Measurements from ENCODE around the gene SPATA22. TPM values are rescaled to one million over a fixed set of nuclear protein-coding genes. Genes with fewer than 3 reads are reported as not detected.
"Not testable (repeated sequence)": the region's sequence is repeated elsewhere in the genome, so short reads cannot be mapped to it uniquely, and the experiment has no call there.

SPATA22 gene
- total RNA-seq, 4 donors from 2014 or later: 0.40 to 0.67 TPM; not detected in 2

DNA sequence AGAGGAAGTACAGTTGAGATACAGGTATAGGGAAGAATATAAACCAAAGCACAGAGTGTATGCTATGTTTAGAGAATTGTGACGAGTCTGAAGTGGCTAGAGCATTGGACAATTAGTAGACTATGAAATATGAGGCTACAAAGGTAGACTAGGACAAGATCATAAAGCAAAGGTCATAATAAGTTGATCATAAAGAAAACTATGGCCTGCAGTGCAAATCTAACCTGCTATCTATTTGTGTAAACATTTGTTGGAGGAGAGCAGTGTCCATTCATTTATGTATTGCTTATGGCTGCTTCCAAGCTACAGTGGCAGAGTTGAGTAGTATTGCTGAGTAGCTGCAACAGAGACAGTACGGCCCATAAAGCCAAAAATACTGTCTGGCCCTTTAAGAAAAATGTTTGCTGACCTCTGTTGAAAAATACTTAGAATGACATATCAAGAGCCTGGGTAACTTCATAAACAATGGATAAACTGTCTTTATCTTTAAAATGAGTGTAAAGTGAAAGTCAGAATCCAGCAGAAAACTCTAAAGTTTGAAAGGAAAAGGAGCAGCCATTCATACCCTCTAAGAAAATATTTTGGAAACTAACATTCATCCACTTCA lies 23.5 kb downstream of the SPATA22 start:
- Histone ChIP-seq H3K4me1 (no peaks in the 10 kb centered on the region), H3K4me3 (replicated peaks in 1 of 3) (no peak overlapping the region), H3K36me3 (no peaks in the 10 kb centered on the region), H3K27me3 (no peaks in the 10 kb centered on the region), H3K9me3 (no peaks in the 10 kb centered on the region), H3K27ac (no peak overlapping the region)
- DNase-seq: no peak
- TF ChIP-seq, protein P1, sequence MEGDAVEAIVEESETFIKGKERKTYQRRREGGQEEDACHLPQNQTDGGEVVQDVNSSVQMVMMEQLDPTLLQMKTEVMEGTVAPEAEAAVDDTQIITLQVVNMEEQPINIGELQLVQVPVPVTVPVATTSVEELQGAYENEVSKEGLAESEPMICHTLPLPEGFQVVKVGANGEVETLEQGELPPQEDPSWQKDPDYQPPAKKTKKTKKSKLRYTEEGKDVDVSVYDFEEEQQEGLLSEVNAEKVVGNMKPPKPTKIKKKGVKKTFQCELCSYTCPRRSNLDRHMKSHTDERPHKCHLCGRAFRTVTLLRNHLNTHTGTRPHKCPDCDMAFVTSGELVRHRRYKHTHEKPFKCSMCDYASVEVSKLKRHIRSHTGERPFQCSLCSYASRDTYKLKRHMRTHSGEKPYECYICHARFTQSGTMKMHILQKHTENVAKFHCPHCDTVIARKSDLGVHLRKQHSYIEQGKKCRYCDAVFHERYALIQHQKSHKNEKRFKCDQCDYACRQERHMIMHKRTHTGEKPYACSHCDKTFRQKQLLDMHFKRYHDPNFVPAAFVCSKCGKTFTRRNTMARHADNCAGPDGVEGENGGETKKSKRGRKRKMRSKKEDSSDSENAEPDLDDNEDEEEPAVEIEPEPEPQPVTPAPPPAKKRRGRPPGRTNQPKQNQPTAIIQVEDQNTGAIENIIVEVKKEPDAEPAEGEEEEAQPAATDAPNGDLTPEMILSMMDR (IDR thresholded peaks at IDR 0.05): no peak
- no peak for TF ChIP-seq POLR2A (IDR thresholded peaks at IDR 0.05)
- intact Hi-C loops (cut with DNase I): no loop called here
- 48 to 53% methylated on average over 2 of the region's 2 CpGs for WGBS, 2 donors

DNA sequence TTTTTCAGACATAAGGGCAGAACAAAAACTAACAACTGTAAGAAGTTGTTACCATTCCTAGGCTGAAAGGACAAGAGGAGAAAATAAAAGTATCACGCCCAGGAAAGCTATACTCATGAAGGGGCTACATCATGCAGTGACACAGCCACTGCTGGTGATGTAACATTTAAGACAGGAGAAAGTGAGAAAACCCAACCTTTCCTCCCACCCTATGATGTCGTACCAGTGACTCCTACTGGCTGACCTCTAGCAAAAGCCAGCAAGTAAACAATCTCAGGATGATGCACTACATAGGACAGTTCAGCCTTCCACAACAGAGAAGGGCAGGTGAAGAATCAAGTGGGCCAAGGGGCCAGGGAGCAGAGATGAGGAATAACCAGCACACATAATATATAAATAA lies 24.0 kb downstream of the SPATA22 start:
- Histone ChIP-seq H3K9me3 (no peaks in the 10 kb centered on the region), H3K27ac (no peak overlapping the region), H3K4me1 (no peaks in the 10 kb centered on the region), H3K27me3 (no peaks in the 10 kb centered on the region), H3K36me3 (no peaks in the 10 kb centered on the region), H3K4me3 (replicated peaks in 1 of 3) (no peak overlapping the region)
- TF ChIP-seq POLR2A (IDR thresholded peaks at IDR 0.05): no peak
- TF ChIP-seq, protein P1 (IDR thresholded peaks at IDR 0.05): no peak
- no peak for DNase-seq
- WGBS, 2 donors: 42 to 50% methylated on average over 2 of the region's 2 CpGs
- intact Hi-C loops (cut with DNase I): no loop called here

DNA sequence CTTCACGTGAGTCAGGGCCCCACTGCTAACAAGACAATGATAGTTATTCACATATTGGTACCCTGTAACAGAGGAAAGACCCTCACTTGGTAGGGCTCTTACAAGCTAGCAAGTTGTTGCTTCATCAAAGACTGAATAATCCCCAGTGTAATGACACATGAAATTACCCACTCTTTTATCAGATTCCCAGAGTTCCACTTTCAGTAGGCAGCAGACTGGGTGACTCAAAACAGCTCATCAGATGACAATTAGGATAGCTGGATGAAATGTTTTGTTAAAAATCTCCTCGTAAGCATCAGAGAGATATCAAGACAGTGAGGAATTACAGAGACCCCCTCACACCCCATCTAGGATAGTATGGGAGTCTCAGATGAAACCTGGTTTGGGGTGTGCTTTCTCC lies 31.2 kb downstream of the SPATA22 start:
- Histone ChIP-seq H3K9me3 (no peaks in the 10 kb centered on the region), H3K27ac (no peak overlapping the region), H3K36me3 (no peaks in the 10 kb centered on the region), H3K27me3 (no peaks in the 10 kb centered on the region), H3K4me3 (replicated peaks in 1 of 3) (no peak overlapping the region), H3K4me1 (no peaks in the 10 kb centered on the region)
- TF ChIP-seq POLR2A (IDR thresholded peaks at IDR 0.05): no peak
- TF ChIP-seq, protein P1 (IDR thresholded peaks at IDR 0.05): no peak
- 67 to 78% methylated on average over 2 of the region's 2 CpGs for WGBS, 2 donors
- intact Hi-C loops (cut with DNase I): no loop called here
- DNase-seq: no peak

DNA sequence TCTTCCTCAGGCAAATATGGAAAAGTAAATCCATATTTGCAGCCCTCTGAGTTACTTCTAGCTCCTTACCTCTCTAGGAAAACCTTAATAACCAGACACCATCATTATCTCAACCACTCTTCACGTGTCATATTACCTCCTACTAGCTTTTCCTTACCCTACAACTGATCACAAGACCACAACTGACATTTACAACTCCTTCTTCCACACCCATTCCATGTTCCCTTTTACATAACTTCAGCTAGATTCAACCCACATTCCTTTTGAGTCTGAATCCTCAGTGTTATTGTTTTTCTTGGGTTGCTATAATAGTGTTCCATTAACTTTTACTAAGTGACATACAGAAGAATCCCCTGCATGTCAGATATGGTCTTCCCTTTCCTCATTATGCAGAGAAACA lies 33.3 kb downstream of the SPATA22 start:
- no peaks in the 10 kb centered on the region for H3K9me3 ChIP-seq
- 65 to 69% methylated on average over 1 of the region's 1 CpG for WGBS, 2 donors
- no peak overlapping the region for H3K27ac ChIP-seq
- no peak overlapping the region for H3K4me3 ChIP-seq (replicated peaks in 1 of 3)
- no peaks in the 10 kb centered on the region for H3K27me3 ChIP-seq
- DNase-seq: no peak
- no peaks in the 10 kb centered on the region for H3K4me1 ChIP-seq
- H3K36me3 ChIP-seq: no peaks in the 10 kb centered on the region
- TF ChIP-seq, protein P1 (IDR thresholded peaks at IDR 0.05): no peak
- no peak for TF ChIP-seq POLR2A (IDR thresholded peaks at IDR 0.05)
- intact Hi-C loops (cut with DNase I): no loop called here

DNA sequence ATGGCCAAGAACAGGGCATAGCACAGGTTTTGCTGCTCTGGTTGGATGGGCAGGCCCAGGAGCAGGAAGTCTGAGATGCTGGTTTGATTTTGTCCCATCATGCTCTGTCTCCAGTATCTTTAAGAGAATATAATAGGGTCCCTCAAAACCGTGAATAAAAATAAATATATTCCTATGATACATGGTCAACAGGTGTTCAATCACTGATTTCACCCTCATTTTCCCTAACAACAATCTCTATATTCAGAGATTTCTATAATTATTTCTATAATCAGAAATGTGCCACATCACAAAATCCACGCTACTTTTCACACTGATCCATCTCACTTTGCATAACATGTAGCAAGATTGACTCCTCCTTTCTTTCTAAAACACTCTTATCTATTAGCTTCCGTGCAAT lies 37.9 kb downstream of the SPATA22 start, which contains the start of gene OR1E2:
Gene OR1E2, minus strand, starts transcription at position 101 of the 400 bp plus-strand sequence. Its CDS starts 0 bp downstream, at position 101.
- TF ChIP-seq, protein P1 (IDR thresholded peaks at IDR 0.05): no peak
- no peak for TF ChIP-seq POLR2A (IDR thresholded peaks at IDR 0.05)
- 77 to 80% methylated on average over 3 of the region's 3 CpGs for WGBS, 2 donors
- no peak within 1 kb of the TSS for H3K4me3 ChIP-seq (replicated peaks in 1 of 3)
- H3K9me3 ChIP-seq: no peaks in the 10 kb centered on the region
- H3K4me1 ChIP-seq: no peaks in the 10 kb centered on the region
- no peaks in the 10 kb centered on the region for H3K36me3 ChIP-seq
- no peaks in the 10 kb centered on the region for H3K27me3 ChIP-seq
- intact Hi-C loops (cut with DNase I): no loop called here
- no peak within 1 kb of the TSS for H3K27ac ChIP-seq
- DNase-seq: no peak

DNA sequence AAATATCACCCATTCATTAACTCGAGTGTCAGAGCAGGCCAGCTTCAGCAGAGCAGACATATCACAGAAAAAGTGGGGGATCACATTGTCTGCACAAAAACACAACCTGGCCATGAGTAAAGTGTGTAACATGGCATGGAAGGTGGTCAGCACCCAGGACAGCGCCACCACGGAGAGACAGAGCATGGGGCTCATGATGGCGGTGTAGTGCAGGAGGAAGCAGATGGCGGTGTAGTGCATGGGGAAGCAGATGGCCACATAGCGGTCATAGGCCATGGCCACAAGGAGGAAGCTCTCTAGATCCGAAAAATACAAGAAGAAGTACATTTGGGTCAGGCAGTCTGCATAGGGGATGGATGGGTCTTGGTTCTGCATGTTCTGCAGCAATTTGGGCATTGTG lies 38.4 kb downstream of the SPATA22 start:
- DNase-seq; H3K4me3 ChIP-seq (replicated peaks in 1 of 3); intact Hi-C loops (cut with DNase I); H3K4me1 ChIP-seq; H3K36me3 ChIP-seq; H3K9me3 ChIP-seq; H3K27me3 ChIP-seq; H3K27ac ChIP-seq: not testable (repeated sequence)
- WGBS, 2 donors: 29 to 36% methylated on average over 7 of the region's 7 CpGs
